Measurements from ENCODE around the gene KLK13.

KLK13 gene

DNA sequence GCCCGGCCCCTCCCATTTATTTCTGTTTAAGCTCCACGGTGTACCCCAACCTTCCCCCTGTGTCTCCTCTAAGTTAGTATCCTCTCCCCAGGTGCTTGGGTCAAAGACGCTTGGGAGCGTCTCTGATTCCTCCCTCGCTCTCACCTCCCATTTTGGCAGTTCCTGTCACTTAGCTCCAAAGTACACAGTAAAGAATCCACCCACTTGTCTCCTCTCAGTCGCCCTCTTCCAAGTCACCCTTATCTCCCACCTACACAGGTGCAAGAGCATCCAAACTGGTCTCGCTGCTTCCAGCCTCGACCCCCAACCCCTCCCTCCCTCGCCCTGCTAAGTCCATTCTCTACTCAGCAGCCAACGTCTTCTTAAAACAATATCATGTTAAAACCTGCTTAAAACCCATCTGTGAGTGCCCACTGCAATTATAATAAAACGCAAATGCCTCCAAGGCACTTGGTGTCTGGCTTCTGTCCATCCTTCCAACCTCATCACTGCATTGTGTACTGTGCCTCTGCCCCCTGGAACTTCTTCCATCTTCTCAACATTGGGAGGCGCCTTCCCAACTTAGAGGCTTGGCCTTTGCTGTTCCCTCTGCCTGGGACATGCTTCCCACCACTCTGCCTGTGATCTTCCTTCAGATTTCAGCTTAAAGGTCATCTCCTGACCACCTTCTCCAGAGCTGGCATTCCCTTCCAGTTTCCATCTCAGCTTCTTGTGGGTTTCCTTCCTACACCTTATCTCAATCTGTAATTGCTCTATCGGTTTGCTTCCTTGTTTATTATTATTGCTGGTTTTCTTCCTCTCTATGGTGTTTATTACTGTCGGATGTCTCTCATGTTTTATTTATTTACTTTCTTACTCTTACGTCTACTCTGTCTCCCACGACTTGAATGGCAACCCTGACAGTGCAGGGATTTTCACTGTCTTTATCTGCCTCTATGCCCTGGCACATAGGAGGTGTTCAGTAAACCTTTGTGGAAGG, 27.3 kb upstream of the KLK13 start:
- DNase-seq = no peak

DNA sequence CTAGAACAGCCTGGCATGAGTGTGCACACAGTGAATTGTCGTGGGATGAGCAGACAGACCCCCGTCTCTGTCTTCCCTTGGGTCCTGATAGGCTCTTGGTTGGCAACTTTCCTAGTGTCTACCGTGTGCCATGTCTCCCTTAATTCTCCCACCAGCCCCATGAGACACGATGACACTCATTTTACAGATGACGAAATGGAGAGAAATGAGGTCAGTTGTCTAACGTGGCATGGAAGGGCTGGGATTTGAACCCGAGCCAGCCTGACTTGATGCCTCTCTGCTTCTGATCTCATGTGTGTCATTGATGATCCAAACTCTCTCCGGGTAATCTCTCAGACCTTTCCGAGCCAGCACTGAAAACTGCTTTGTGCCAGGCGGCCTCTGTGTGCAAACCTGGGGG, 26.2 kb upstream of the KLK13 start:
- no peak for DNase-seq

DNA sequence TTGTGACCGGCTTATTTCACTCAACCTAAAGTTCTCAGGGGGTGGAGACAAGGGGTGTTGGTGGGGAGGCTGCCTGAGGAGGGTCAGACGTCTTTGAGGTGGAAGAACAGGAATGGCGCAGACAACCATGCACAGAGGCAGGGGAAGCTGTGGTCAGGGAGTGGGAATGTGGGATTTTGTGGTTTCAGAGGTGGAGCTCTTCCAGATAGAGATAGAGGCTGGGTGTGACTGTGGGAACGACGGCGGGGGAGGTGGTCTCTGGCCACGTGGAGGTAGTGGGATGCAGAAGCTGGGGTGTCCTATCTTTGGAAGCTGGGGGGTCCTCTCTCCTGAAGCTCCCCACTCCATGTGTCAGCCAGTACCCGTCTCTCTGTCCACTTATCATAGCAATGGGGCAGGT, 25.6 kb upstream of the KLK13 start:
- no peak for DNase-seq

DNA sequence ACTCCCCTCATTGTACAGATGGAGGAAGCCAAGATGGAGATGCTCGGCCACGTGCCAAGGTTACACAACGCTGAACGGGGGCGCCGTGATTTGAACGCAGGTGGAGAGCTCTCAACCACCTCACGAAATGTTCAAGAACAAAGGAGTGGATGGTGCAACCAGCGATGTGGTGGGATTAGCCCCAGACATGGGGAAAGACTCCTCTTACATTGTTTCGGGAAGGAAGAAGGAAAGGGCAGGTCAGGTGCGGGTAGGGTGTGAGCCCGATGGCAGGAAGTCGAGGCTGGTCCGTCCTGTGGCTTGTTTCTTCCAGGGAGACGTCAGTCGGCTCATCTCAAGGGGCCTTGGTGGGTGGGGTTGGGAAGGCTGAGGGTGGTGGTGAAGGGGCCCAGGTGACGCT, 24.9 kb upstream of the KLK13 start:
- no peak for DNase-seq

DNA sequence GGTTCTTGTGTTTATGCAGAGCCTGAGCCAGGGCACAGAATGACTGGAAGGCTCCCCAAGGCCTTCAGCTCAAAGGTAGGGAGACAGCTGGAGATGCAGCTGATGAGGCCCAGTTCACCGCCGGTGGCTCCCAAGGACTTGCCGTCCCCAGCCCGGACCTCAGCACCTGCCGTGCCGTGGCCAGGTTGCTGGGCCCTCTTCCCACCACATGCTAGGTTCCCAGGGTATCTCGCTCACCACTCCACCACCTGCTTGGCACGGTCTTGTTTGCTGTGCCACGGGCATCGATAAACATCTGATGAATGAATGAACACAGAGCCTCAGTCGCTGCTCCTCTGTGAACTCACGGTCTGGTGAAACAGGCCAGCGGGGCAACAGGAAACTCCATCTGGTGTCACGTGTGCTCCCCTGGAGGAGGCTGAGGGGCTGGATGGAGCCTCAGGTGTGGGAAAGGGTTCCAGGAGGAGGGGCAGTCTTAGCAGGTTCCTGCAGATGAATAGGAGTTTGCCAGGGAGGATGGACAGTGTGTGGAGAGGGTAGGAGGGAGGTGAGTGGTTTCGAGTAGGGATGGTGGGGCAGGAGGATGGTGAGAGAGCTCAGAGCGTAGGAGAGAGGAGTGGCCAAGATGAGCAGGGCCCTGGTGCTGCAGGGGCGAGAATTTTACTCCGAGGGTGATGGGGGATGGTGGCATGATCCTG, 21.4 kb upstream of the KLK13 start:
- DNase-seq = no peak

DNA sequence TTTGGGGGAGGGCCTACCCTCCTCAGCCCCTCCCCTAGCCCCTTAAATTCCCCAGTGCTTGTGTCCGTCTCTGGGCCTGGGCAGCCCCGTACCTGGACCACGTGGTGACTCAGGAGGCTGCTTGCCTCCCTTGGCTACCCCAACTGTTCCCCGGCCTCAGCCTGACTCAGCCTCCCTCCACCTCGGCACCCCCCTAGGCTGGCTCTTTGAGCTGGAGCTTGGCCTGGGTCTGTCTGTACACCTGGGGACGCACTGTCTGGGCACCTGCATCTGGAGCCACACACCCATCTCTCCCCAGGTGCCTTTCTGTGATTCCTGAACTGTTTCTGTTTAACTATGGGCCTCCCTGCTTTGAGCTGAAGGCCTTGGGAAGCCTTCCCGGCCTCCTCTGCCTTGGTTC, 19.6 kb upstream of the KLK13 start:
- no peak for DNase-seq

DNA sequence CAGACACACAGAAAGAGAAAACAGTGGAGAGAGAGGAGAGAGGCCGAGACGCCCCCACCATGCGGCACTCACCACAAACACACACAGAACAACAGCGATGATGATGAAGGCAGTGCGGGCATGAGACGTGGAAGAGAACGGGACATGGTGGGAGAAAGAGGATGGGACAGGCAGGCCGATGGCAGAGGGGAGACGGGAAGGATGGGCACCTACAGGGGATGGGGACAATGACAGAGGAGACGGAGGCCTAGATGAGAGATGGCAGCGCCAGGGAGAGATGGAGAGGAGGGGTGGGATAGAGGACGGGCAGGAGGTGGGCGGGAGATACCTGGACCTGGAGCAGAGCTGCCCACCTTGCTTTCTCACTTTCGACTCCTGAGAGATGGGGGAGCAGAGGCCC, 18.9 kb upstream of the KLK13 start:
- DNase-seq = no peak

DNA sequence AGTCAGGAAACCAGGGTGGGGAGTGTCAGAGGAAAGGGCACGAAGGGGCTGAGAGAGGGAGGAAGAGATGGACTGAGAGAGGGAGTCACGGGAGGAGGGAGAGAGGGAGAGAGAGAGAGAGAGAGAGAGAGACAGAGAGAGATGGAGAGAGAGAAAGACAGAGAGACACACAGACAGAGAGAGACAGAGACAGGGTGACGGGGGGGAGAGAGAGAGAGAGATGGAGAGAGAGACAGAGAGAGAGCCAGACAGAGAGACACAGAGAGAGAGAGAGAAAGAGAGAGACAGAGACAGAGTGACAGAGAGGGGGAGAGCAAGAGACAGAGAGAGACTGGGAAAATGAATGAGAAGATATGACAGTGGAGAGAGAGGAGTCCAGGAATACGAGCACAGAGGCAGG, 18.3 kb upstream of the KLK13 start:
- DNase-seq = no peak

DNA sequence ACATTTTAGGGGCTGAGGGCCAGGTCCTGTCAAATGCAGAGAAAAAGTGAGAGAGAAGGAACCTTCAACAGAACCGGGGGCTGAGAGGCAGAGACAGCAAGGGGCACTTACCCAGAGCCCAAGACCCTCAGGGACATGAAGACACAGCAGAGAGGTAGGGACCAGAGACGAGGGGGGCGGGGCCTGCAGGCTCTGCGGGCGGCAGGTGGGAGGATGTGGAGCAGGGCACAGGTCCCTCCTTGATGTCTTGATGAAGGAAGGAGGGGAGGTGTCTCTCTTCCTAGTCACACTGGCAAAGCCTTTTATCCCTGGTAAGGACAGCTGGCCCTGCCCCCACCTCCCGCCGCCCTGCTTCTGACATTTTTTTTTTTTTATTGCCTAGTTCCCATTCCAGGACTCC, 17.7 kb upstream of the KLK13 start, which contains the start of gene KLK14:
TSS of gene KLK14 (minus strand) at position 277 of the 400 bp plus-strand sequence. CDS start at position 4, 273 bp downstream.
- DNase-seq = no peak

DNA sequence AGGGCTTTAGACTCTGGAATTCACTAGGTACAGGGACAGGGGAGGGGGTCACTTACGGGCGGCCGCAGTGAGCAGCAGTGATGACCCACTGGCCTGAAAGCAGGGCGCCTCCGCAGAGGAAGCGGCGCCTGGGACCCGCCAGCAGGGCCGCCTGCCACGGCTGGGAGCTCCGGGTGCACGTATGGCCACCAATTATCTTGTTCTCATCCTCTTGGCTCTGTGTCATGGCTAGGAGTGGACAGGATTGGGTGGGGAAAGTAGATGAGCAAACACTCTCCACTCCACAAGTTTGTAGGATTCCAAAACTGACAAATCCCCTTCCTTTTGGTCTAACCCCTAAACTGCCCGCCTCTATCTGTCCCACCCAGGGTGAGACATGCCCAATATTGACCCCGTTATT, 16.6 kb upstream of the KLK13 start:
- DNase-seq = no peak

DNA sequence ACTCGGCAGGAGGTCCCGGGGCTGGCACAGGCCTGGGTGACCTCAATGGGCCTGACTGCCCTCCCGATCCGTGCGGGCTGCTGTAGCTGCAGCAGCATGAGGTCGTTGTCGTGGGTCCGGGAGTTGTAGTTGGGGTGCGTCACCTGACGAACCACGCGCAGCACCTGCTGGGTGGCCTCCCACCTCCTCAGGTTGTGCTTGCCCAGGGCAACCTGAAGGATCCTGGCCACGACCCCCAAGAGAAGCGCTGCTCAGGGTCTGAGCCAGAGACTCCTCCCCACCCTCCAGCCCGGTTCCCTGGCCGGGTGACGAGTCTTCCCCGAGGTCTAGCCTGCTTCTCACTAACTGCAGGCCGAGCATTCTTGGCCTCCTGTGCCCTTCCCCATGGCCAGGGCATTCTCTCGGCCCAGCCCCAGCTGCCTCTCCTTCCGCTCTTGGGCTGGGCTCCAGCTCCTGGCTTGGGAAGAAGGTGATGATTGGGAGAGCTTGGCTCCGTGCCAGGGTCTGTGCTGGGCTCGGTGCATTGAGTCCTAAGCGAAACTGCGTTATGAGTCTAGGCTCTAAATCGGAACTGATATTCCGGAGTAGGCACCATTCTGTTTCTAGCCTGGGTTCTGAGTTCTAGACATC, 14.7 kb upstream of the KLK13 start:
- DNase-seq = no peak

DNA sequence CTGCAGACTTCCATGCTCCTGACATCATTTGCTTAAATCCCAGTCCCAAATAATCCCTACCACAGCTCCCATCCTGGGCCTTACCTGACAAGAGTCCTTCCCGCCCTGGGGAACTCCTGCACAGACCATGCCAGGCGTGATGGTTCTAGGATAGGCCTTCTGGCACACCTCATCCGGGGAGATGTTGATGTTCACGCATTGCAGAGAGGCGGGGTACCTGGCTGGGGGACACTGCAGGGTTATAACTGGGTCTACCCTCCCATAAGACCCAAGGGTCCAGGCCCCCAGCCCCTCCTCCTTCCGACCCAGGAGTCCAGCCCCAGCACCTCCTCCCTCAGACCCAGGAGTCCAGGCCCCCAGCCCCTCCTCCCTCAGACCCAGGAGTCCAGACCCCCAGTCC, 13.8 kb upstream of the KLK13 start:
- no peak for DNase-seq

DNA sequence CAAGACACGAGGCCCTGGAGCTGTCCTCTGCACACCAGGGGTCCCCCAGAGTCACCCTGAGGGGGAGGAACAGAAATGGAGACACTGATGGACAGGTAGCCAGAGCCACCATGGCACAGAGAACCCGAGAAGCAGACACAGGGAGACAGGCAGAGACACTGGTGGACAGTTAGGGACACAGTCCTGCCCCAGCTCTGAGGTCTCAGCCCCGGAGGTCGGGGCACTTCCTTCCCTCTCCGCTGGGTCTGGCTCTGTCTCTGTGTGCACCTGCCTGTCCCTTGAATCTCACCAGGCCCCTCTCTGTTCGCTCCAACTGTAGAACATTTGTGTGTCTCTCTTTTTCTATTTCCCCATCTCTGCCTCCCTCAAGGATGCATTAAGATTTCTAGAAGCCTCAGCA, 13.2 kb upstream of the KLK13 start:
- DNase-seq = no peak

DNA sequence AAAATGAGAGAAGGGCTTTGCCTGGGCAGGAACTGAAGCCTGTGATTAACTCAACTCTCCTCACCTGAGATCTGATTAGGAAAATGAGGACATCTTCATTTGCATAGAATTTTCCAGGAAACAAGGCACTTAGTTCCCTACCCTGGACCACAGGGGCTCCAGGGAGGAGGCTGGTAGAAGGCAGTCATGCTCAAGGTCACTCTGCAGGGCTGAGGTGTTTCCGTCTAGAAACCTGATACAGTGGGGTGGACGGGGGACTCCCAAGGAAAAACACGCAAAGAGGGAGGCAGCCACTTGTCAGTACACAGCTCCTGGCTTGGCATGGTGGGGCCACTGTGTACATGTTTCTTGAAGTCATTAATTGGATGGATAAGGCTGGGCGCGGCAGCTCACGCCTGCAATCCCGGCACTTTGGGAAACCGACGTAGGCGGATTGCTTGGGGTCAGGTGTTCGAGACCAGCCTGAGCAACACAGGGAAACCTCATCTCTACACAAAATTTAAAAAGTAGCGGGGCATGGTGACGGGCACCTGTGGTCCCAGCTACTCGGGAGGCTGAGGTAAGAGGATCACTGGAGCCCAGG, 11.8 kb upstream of the KLK13 start:
- DNase-seq = no peak

DNA sequence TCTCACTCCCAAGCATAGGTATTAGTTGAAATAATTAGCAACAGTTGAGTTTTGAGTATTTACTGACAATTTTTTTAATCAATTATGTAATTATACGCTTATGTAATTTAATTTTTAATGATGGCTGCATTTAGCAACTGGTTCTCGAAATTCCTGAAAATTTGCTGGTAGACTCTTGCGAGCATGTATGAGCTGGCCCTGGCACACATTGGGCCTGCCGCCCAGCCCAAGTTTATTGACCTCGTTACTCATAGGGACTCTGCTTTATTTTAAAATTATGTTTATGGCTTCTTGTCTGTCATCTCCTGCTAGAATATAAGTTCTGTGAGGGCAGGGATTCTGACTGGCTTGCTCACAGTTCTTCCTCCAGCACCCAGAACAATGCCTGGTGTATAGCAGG, 11.1 kb upstream of the KLK13 start:
- no peak for DNase-seq

DNA sequence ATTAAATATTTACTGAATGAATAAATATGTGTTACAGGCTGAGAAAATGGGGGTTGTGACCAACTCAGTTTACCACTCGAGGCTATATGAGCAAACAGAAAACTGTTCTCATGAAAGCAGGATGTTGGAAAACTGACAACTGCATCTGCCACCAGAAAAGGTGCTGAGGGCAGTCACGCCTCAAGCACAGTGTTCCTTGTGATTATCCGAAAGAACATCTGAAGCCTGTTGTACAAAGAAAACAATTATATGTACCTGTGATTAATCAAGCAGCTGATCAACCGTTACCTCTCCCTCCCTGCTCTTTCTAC, 6.2 kb upstream of the KLK13 start:
- no peak for DNase-seq

DNA sequence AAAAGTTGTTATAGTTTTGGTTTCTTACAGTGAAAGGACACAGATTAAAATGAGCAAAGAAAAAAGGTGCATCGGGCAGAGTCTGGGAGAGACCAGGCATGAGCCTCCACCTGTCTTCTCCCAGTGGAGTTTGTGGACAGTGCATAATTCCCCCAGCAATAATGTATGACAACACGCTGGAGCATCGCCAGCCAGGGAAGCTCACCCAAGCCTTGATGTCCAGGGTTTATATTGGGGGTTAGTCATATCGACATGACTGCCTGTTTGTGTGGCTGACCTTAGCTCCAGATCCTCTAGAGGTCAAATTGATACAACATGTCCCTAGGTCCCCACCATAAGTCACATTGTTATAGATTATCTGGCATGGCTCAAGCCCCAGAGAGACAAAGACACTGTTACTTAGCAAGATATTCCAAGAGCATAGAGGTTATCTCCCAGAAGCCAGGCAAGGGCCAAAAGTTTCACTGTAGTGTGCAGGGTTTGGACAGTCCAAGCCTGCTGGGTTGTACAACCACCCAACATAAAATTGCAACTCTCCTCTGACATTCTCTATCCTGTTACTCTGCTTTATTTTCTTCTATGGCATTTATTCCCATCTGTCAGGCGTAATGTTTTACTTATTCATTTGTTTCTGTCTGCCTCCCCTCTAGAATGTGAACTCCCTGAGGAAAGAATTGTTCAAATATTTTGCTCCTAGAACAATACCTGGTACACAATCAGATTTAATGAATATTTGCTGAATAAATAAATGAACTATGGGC, 5.6 kb upstream of the KLK13 start:
- DNase-seq = no peak

DNA sequence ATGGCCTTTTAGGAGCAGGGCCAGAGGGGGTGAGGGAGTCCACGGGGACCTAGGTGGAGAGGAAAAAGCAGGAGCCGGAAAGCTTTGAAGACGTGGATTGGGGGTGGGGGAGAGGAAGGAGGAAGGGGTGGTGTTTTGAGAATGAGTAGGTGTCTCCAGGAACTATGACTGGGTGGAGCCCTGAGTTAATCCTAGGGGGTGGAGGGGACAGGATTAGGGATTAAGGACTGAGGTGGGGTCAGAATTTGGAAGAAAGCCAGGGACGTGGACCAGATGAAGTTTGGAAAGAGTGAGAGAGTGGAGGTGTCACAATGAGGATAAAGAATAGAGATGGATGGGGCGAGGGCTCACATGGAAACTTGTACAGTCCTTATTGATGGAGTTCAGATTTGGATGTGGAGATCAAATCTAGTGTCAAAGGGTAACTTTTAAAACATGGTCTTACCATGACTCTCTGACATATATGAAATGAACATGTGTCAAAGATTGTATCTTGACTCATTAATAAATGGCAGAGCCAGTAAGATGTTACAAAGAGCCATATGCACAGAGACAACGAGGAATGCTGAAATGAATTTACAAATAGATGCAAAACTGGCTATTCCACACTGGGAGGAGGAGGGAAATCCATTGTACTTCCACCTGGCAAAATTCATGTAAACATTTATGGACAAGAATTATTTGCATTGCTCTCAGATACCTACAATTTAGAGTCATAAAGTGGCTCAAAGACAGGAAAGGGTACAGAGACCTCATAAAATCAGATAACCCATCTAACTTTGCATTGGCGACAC, 1.7 kb upstream of the KLK13 start:
- DNase-seq = no peak

DNA sequence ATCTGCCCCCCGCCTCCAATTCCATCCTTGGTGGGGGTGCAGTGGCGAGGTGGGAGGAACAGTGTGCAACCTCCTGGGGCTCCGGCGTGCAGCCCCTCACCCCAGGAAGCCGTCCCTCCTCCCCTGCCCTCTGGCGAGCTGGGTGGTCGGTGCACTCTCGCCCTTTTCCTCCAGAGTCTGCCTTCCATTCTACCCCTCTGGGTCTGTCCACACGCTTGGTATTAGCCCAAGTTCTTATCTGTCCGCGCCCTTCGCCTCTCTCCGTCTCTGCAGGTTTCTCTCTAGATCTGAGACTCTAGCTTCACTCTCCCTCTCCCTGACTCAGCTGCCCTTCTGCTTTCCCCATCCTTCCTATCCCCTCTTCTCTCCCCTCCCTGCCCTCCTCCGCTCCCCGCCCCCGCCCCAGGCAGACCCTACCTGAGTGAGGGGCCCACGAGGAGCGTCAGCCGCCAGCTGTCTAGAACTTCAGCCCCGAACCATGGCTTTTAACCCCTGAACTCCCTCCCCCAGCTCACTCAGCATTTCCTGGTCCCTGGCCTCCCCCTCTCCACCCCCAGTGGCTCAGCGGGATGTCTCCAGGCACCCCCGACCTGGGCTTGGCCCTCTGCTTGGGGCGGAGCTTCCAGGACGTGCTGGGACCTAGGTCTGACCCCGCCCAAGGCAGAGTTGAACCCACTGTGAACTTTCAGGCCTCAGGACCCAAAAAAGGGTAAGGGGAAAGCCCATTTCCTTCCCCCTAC, 499 bp upstream of the KLK13 start:
- DNase-seq = no peak

DNA sequence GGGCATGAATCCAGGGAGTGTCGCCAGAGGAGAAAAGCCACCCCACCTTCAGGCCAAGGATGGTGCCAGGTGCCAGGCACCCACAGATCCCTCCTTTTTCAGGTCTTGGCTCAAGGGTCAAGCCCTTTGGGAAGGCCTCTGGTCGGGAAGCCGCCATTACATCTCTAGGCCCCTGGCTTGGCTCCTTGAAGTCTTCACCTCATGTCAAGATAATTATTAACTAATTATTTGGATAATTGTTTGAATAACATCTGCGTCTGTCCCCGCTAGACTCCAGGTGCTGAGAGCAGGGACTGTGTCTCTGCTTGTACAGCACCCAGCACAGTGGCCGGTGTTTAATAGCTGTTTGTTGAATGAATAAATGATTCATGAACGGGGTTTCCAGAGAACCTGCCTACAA, 1.2 kb downstream of the KLK13 start:
- no peak for DNase-seq

DNA sequence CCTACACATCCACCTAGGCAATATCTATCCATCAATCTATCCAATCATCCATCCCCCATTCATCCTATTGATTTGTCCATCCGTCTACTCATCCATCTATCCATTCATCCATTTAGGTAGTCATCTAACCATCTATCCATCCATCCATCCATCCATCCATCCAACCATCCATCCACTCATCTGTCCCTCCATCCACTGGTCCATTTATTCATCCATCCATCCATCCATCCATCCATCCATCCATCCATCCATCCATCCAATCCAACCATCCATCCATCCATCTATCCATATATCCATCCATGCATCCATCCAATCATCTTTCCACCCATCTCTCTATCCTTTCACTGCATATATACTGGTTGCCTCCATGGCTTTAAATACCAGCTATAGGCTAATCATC, 3.9 kb downstream of the KLK13 start:
- DNase-seq = no peak

Data from activated CD4-positive, alpha-beta T cell treated with anti-CD3 and anti-CD28 coated beads, Interleukin-10, Interleukin-2, amounts not matched to agents 100 ng/mL and 50 ng/mL, durations not matched to agents 16 hours and 8 hours (primary cell).